Measurements from ENCODE around the gene ETV7.
"Not testable (repeated sequence)": the region's sequence is repeated elsewhere in the genome, so short reads cannot be mapped to it uniquely, and the experiment has no call there.

Gene ETV7

GRCh38 chr6:36387440-36388303 lies at the start of gene ETV7:
Gene ETV7, minus strand, starts transcription at chr6:36387669. Its CDS starts 128 bp downstream, at chr6:36387541.
- peak; percentile 65 for DNase-seq

- no peak for DNase-seq
Observed at GRCh38 chr6:36436466-36436865, 49.0 kb upstream of the ETV7 start.

- no peak for DNase-seq
Observed at GRCh38 chr6:36432151-36432671, 44.7 kb upstream of the ETV7 start.

- no peak for DNase-seq
Observed at GRCh38 chr6:36431197-36431596, 43.7 kb upstream of the ETV7 start.

GRCh38 chr6:36430351-36430750 lies 42.9 kb upstream of the ETV7 start:
- DNase-seq: no peak

GRCh38 chr6:36428911-36429310 lies 41.4 kb upstream of the ETV7 start:
- no peak for DNase-seq

- no peak for DNase-seq
Observed at GRCh38 chr6:36426622-36427021, 39.2 kb upstream of the ETV7 start.

- DNase-seq: peak; percentile 98
Observed at GRCh38 chr6:36423101-36423824, 35.8 kb upstream of the ETV7 start.

GRCh38 chr6:36422714-36423100 lies 35.2 kb upstream of the ETV7 start:
- no peak for DNase-seq

- DNase-seq: no peak
Observed at GRCh38 chr6:36419310-36419709, 31.8 kb upstream of the ETV7 start.

- DNase-seq: no peak
Observed at GRCh38 chr6:36418558-36418957, 31.1 kb upstream of the ETV7 start.

- no peak for DNase-seq
Observed at GRCh38 chr6:36414481-36414880, 27.0 kb upstream of the ETV7 start.

- DNase-seq: no peak
Observed at GRCh38 chr6:36413489-36414480, 26.3 kb upstream of the ETV7 start.

GRCh38 chr6:36409718-36410117 lies 22.2 kb upstream of the ETV7 start:
- not testable (repeated sequence) for DNase-seq

- DNase-seq: no peak
Observed at GRCh38 chr6:36404164-36404563, 16.7 kb upstream of the ETV7 start.

GRCh38 chr6:36402481-36402880 lies 15.0 kb upstream of the ETV7 start:
- no peak for DNase-seq

GRCh38 chr6:36399970-36400369 lies 12.5 kb upstream of the ETV7 start:
- no peak for DNase-seq

GRCh38 chr6:36392621-36393020 lies 5.2 kb upstream of the ETV7 start:
- no peak for DNase-seq

GRCh38 chr6:36389353-36389752 lies 1.9 kb upstream of the ETV7 start:
- DNase-seq: no peak

GRCh38 chr6:36386495-36387439 lies 702 bp downstream of the ETV7 start:
- DNase-seq: peak; percentile 29

GRCh38 chr6:36384095-36384494 lies 3.4 kb downstream of the ETV7 start:
- no peak for DNase-seq

- DNase-seq: no peak
Observed at GRCh38 chr6:36383606-36384005, 3.9 kb downstream of the ETV7 start.

All from CD4-positive, alpha-beta T cell treated with Interleukin-10 for 1 hour (primary cell).